GM12872 (cell line): Measurements from ENCODE around the gene TNFSF11.

Experiments used
- TF ChIP-seq, protein P1 (sequence below): IDR thresholded peaks from 3 replicates; pipeline ENCODE4 v1.5.1; 2011; ENCODE audit warnings: low read depth, mild to moderate bottlenecking, low read length, moderate library complexity; ENCODE audit not compliant: insufficient read depth

The TNFSF11 gene

GRCh38 chr13:42603571-42603970 lies 29.6 kb downstream of the TNFSF11 start:
- TF ChIP-seq, protein P1, sequence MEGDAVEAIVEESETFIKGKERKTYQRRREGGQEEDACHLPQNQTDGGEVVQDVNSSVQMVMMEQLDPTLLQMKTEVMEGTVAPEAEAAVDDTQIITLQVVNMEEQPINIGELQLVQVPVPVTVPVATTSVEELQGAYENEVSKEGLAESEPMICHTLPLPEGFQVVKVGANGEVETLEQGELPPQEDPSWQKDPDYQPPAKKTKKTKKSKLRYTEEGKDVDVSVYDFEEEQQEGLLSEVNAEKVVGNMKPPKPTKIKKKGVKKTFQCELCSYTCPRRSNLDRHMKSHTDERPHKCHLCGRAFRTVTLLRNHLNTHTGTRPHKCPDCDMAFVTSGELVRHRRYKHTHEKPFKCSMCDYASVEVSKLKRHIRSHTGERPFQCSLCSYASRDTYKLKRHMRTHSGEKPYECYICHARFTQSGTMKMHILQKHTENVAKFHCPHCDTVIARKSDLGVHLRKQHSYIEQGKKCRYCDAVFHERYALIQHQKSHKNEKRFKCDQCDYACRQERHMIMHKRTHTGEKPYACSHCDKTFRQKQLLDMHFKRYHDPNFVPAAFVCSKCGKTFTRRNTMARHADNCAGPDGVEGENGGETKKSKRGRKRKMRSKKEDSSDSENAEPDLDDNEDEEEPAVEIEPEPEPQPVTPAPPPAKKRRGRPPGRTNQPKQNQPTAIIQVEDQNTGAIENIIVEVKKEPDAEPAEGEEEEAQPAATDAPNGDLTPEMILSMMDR: no peak

- TF ChIP-seq, protein P1: no peak
Observed at GRCh38 chr13:42607546-42607945, 33.6 kb downstream of the TNFSF11 start.

DNA sequence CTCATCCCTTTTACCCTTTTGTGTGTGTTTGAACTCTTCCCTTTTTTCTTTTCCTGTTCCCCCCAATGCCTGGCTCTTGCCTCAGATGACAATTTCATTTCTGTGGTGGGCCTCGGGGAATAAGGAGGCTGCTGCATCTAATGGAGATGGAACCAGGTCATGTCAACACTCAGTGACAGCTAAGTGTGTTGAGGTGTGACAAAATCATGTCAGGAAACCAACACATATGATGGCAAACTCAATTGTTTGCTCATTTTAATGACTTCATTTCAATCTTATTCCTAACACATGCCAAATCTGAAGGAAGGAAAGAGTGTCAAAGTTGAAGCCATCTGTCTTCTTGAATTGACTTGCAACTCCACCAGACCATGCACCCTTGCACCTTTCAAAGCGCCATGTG lies 36.7 kb downstream of the TNFSF11 start:
- TF ChIP-seq, protein P1: no peak

- TF ChIP-seq, protein P1: no peak
Observed at GRCh38 chr13:42611086-42611779, 37.3 kb downstream of the TNFSF11 start.

DNA sequence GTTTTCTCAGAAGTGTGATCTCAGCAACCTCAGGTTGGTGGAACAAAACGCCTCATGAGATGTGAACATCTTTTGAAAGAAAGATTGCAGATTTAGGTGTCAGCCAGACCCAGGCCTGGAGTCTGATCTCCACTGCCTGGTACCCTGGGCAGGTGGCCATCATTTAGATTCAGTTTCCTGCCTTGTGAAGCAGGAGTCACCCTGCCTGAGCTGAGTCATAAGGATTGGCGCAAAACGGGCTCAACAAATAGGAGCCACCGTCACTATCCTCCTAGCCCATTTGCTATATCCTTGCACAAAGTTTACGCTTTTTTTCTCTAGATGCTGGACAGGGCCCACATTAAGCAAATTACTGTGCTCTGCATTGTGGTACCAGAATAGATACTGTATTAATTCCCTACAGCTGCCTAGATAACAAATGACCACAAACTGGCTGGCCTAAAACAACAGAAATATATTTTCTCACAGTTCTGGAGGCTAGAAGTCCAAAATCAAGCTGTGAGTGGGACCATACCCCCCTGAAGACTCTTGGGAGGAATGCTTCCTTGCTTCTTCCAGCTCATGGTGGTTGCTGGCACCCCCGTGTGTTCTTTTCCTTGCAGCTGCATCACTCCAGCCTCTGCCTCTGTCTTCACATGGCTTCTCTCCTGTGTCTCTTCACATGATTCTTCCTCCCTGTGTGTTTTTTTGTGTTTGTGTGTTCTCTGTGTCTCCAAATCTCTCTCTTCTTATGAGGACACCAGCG lies 38.2 kb downstream of the TNFSF11 start:
- TF ChIP-seq, protein P1: no peak

- TF ChIP-seq, protein P1: no peak
Observed at GRCh38 chr13:42614436-42615035, 40.6 kb downstream of the TNFSF11 start.

DNA sequence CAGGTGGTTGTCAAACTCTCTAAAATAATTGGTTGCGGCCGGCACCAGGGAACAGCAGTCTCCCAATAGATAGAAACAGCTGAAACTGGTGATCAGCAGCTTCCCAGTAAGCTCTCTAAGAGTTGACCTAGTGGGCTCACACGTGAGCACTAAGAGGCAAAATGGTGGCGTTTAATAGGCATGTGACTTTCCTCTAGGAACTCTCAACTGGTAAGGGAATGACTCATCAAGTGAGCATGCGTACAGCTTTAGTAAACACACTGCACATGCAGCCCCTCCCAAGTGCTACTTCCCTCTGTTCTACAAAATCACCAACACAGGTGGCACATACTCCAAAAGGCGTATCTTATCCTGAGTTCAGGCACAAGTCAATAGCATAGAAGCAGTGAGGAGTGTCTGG lies 41.7 kb downstream of the TNFSF11 start:
- TF ChIP-seq, protein P1: no peak
